Parathyroid adenoma (tissue), 2 donors: ENCODE data around the gene SEPTIN5.

ENCODE experiments used
- H2AFZ ChIP-seq: fragments of 300-600 bp; sonication (generic); one replicate; pipeline ENCODE4 v1.7.0; 2017; ENCODE audit warnings: antibody characterized with exemption, mild to moderate bottlenecking
- H3K27ac ChIP-seq: fragments of 300-600 bp; sonication (generic); one replicate; pipeline ENCODE4 v1.7.0; 2017
- H3K27me3 ChIP-seq: fragments of 300-600 bp; sonication (generic); one replicate; pipeline ENCODE4 v1.7.0; 2017; ENCODE audit warnings: low read length; ENCODE audit not compliant: control insufficient read depth, insufficient read depth
- H3K36me3 ChIP-seq: fragments of 300-600 bp; sonication (generic); one replicate; pipeline ENCODE4 v1.7.0; 2017; ENCODE audit warnings: low read length; ENCODE audit not compliant: control insufficient read depth, insufficient read depth
- H3K4me1 ChIP-seq: fragments of 300-600 bp; sonication (generic); one replicate; pipeline ENCODE4 v1.7.0; 2017; ENCODE audit warnings: control low read depth
- H3K4me2 ChIP-seq: fragments of 300-600 bp; sonication (generic); one replicate; pipeline ENCODE4 v1.7.0; 2017; ENCODE audit warnings: low read length
- H3K4me3 ChIP-seq: fragments of 300-600 bp; sonication (generic); one replicate; pipeline ENCODE4 v1.7.0; 2017; ENCODE audit warnings: low read depth, low read length
- H3K79me2 ChIP-seq: fragments of 300-600 bp; sonication (generic); one replicate; pipeline ENCODE4 v1.7.0; 2017; ENCODE audit warnings: control low read depth
- H3K9ac ChIP-seq: fragments of 300-600 bp; sonication (generic); one replicate; pipeline ENCODE4 v1.7.0; 2017; ENCODE audit warnings: mild to moderate bottlenecking
- H3K9me3 ChIP-seq: fragments of 300-600 bp; sonication (generic); one replicate; pipeline ENCODE4 v1.7.0; 2017; ENCODE audit warnings: low read length; ENCODE audit not compliant: control insufficient read depth
- CTCF ChIP-seq: fragments of 300-600 bp; sonication (generic); IDR thresholded peaks from one replicate; pipeline ENCODE4 v1.7.0; 2017; ENCODE audit warnings: antibody characterized with exemption, mild to moderate bottlenecking
- donor health status: primary hyperparathyroidism.

The SEPTIN5 gene

GRCh38 chr22:19760058-19760950 is 46.0 kb downstream of the SEPTIN5 start, which contains the start of gene TBX1:
Gene TBX1 (plus strand): TSS chr22:19760778. CDS start chr22:19760844, 66 bp downstream.
- H2AFZ ChIP-seq = peak within 1 kb of the TSS; percentile 68
- no peak for TF ChIP-seq CTCF
- no peaks in the 10 kb centered on the region for H3K9me3 ChIP-seq
- H3K79me2 ChIP-seq = no peaks in the 10 kb centered on the region
- no peak within 1 kb of the TSS for H3K9ac ChIP-seq
- peak within 1 kb of the TSS; percentile 74 for H3K4me3 ChIP-seq
- no peaks in the 10 kb centered on the region for H3K4me1 ChIP-seq
- no peaks in the 10 kb centered on the region for H3K27me3 ChIP-seq
- H3K27ac ChIP-seq = peak within 1 kb of the TSS; percentile 59
- H3K4me2 ChIP-seq = peak within 1 kb of the TSS; percentile 93
- H3K36me3 ChIP-seq = no peaks in the 10 kb centered on the region

GRCh38 chr22:19760951-19761724 is 46.8 kb downstream of the SEPTIN5 start:
- Histone ChIP-seq H3K79me2 (no peaks in the 10 kb centered on the region), H3K9ac (no peak overlapping the region), H3K36me3 (no peaks in the 10 kb centered on the region), H3K27ac (peak overlapping the region; percentile 59), H3K4me3 (peak overlapping the region; percentile 62), H2AFZ (peak overlapping the region; percentile 41), H3K4me1 (no peaks in the 10 kb centered on the region), H3K27me3 (no peaks in the 10 kb centered on the region), H3K9me3 (no peaks in the 10 kb centered on the region), H3K4me2 (peak overlapping the region; percentile 87)
- TF ChIP-seq CTCF = no peak

GRCh38 chr22:19761725-19762567 is 47.6 kb downstream of the SEPTIN5 start:
- H3K9me3 ChIP-seq = no peaks in the 10 kb centered on the region
- peak overlapping the region; percentile 41 for H2AFZ ChIP-seq
- H3K27me3 ChIP-seq = no peaks in the 10 kb centered on the region
- no peaks in the 10 kb centered on the region for H3K79me2 ChIP-seq
- no peak for TF ChIP-seq CTCF
- peak overlapping the region; percentile 59 for H3K27ac ChIP-seq
- H3K36me3 ChIP-seq = no peaks in the 10 kb centered on the region
- no peaks in the 10 kb centered on the region for H3K4me1 ChIP-seq
- H3K9ac ChIP-seq = peak overlapping the region; percentile 28
- H3K4me2 ChIP-seq = peak overlapping the region; percentile 87
- H3K4me3 ChIP-seq = peak overlapping the region; percentile 62

- H2AFZ ChIP-seq = no peak overlapping the region
- H3K4me1 ChIP-seq = no peaks in the 10 kb centered on the region
- H3K9ac ChIP-seq = peak overlapping the region; percentile 28
- H3K9me3 ChIP-seq = no peaks in the 10 kb centered on the region
- H3K27me3 ChIP-seq = no peaks in the 10 kb centered on the region
- no peaks in the 10 kb centered on the region for H3K79me2 ChIP-seq
- no peak for TF ChIP-seq CTCF
- H3K4me2 ChIP-seq = peak overlapping the region; percentile 87
- H3K27ac ChIP-seq = no peak overlapping the region
- no peaks in the 10 kb centered on the region for H3K36me3 ChIP-seq
- peak overlapping the region; percentile 62 for H3K4me3 ChIP-seq
Measured at GRCh38 chr22:19762568-19763457, 48.5 kb downstream of the SEPTIN5 start.
